HepG2 (cell line): Measurements from ENCODE around the gene PRPSAP1. TPM values are rescaled to one million over a fixed set of nuclear protein-coding genes. Genes with fewer than 3 reads are reported as not detected.
A peak's percentile ranks its signal among the peaks of the same experiment; 100 is the strongest.

Experiments
- ATF7 ChIP-seq, 2 experiments: fragments of 450-650 bp in 1 of 2; sonication (generic) in 1 of 2; formaldehyde crosslinking in 1 of 2; IDR thresholded peaks; 2 replicates each; pipeline versions ENCODE4 v1.4.0 to v1.6.1; 2016 to 2020; ENCODE audit warnings: antibody characterized with exemption in 1 of 2, mild to moderate bottlenecking in 1 of 2, missing genetic modification reagents in 1 of 2
- ATRX ChIP-seq: sonication (generic); formaldehyde crosslinking; IDR thresholded peaks from 2 replicates; pipeline ENCODE4 v1.4.0; 2020; ENCODE audit warnings: missing genetic modification reagents, borderline replicate concordance
- BHLHE40 ChIP-seq: IDR thresholded peaks from 2 replicates; pipeline ENCODE4 v1.6.1; 2011; ENCODE audit warnings: low read length, improper control_type of control experiment
- CC2D1A ChIP-seq: sonication (generic); formaldehyde crosslinking; IDR thresholded peaks from 2 replicates; pipeline ENCODE4 v1.8.1; 2023; ENCODE audit warnings: mild to moderate bottlenecking, missing genetic modification reagents
- ETV5 ChIP-seq: IDR thresholded peaks from 2 replicates; pipeline ENCODE4 v1.6.1; 2018; ENCODE audit warnings: missing biosample characterization, missing genetic modification reagents, inconsistent platforms, borderline replicate concordance
- FOXM1 ChIP-seq: sonication (generic); formaldehyde crosslinking; IDR thresholded peaks from 2 replicates; pipeline ENCODE4 v1.5.0; 2020; ENCODE audit warnings: missing genetic modification reagents
- GABPA ChIP-seq, 2 experiments: IDR thresholded peaks; 2 replicates each; pipeline ENCODE4 v1.6.1; 2011 to 2016; ENCODE audit warnings: low read depth in 2 of 2, low read length in 1 of 2, missing biosample characterization in 1 of 2, missing genetic modification characterization in 1 of 2
- MXI1 ChIP-seq: IDR thresholded peaks from 3 replicates; pipeline ENCODE4 v1.6.1; 2012; ENCODE audit warnings: low read depth, low read length, inconsistent platforms, borderline replicate concordance
- PRDM4 ChIP-seq: sonication (generic); formaldehyde crosslinking; IDR thresholded peaks from 2 replicates; pipeline ENCODE4 v1.9.0; 2021; ENCODE audit warnings: missing genetic modification reagents, borderline replicate concordance
- RBFOX2 ChIP-seq: fragments of 200-400 bp; formaldehyde crosslinking; IDR thresholded peaks from 2 replicates; pipeline ENCODE4 v1.6.1; 2017; ENCODE audit warnings: low read depth, mild to moderate bottlenecking, low read length
- RFX5 ChIP-seq: IDR thresholded peaks from 2 replicates; pipeline ENCODE4 v1.6.1; 2011; ENCODE audit warnings: low read depth, low read length, improper control_type of control experiment
- SIX1 ChIP-seq: sonication (generic); formaldehyde crosslinking; IDR thresholded peaks from 2 replicates; pipeline ENCODE4 v1.4.0; 2020; ENCODE audit warnings: missing genetic modification reagents, borderline replicate concordance
- SRSF4 ChIP-seq: fragments of 200-400 bp; formaldehyde crosslinking; IDR thresholded peaks from one replicate; pipeline ENCODE4 v1.6.1; 2018; ENCODE audit warnings: mild to moderate bottlenecking, low read depth, low read length, moderate library complexity; ENCODE audit not compliant: poor library complexity, severe bottlenecking
- SRSF9 ChIP-seq: fragments of 200-400 bp; formaldehyde crosslinking; IDR thresholded peaks from 2 replicates; pipeline ENCODE4 v1.6.1; 2018; ENCODE audit warnings: borderline replicate concordance, mild to moderate bottlenecking, low read depth, low read length; ENCODE audit not compliant: insufficient read depth, poor library complexity, severe bottlenecking
- ZNF235 ChIP-seq: sonication (generic); formaldehyde crosslinking; IDR thresholded peaks from 2 replicates; pipeline ENCODE4 v1.8.1; 2023; ENCODE audit warnings: mild to moderate bottlenecking, missing genetic modification reagents, borderline replicate concordance
- ZNF552 ChIP-seq: sonication (generic); formaldehyde crosslinking; IDR thresholded peaks from 2 replicates; pipeline ENCODE4 v1.9.0; 2022; ENCODE audit warnings: missing genetic modification reagents, mild to moderate bottlenecking, borderline replicate concordance
- ZNF563 ChIP-seq: sonication (generic); formaldehyde crosslinking; IDR thresholded peaks from 2 replicates; pipeline ENCODE4 v1.8.0; 2022; ENCODE audit warnings: mild to moderate bottlenecking, moderate library complexity, missing genetic modification reagents
- ZNF570 ChIP-seq: sonication (generic); formaldehyde crosslinking; IDR thresholded peaks from 2 replicates; pipeline ENCODE4 v1.4.0; 2020; ENCODE audit warnings: mild to moderate bottlenecking, missing genetic modification reagents, borderline replicate concordance
- polyA plus RNA-seq, 8 experiments: library from polyadenylated mRNA; depleted of rRNA in 3 of 8; stranded (reverse) in 7 of 8; unstranded in 1 of 8; fragments of >200 nt; fragmentation: Illumina TruSeq in 4 of 8; extraction: Trizol in 4 of 8; gene quantifications; 2 replicates each; pipeline versions ENCODE4 v1.2.1 to v1.2.3, GENCODE V29; 2011 to 2016; ENCODE audit warnings: low read depth in 4 of 8, missing spikeins in 1 of 8, mixed read lengths in 1 of 8; ENCODE audit not compliant: insufficient read depth in 1 of 8
- total RNA-seq, 5 experiments: library from RNA; depleted of rRNA; stranded (reverse); fragments of >200 nt; fragmentation: Illumina TruSeq; extraction: Trizol; gene quantifications; 2 replicates each; pipeline ENCODE4 v1.2.3, GENCODE V29; 2016; ENCODE audit warnings: low read depth in 1 of 5
- TF ChIP-seq, protein P1 (sequence below), 2 experiments: fragments of 450-650 bp in 1 of 2; sonication (generic) in 1 of 2; formaldehyde crosslinking; IDR thresholded peaks; 2 replicates each; pipeline versions ENCODE4 v1.5.0 to v1.8.0; 2020 to 2022; ENCODE audit warnings: mild to moderate bottlenecking in 1 of 2, missing genetic modification reagents in 1 of 2
- TF ChIP-seq, protein P2 (sequence below): sonication (generic); formaldehyde crosslinking; IDR thresholded peaks from 2 replicates; pipeline ENCODE4 v1.8.0; 2022; ENCODE audit warnings: mild to moderate bottlenecking, missing genetic modification reagents; ENCODE audit not compliant: insufficient replicate concordance
- TF ChIP-seq, protein P3 (sequence below): sonication (generic); formaldehyde crosslinking; IDR thresholded peaks from 2 replicates; pipeline ENCODE4 v1.5.1; 2020; ENCODE audit warnings: missing genetic modification reagents, mild to moderate bottlenecking, borderline replicate concordance
- TF ChIP-seq, protein P4 (sequence below): sonication (generic); formaldehyde crosslinking; IDR thresholded peaks from 2 replicates; pipeline ENCODE4 v1.4.0; 2020; ENCODE audit warnings: mild to moderate bottlenecking, missing genetic modification reagents

Gene PRPSAP1
- total and polyA plus RNA-seq, 2 of the 13 experiments (the other 11 are each of a cell fraction or from before 2014, with no cell fraction given): 91.1 to 314 TPM

- TF ChIP-seq FOXM1 (CRISPR knock-in tag) (peak; percentile 97), SIX1 (CRISPR knock-in tag) (no peak), RBFOX2 (peak; percentile 62), GABPA (IDR thresholded peaks at IDR 0.05; ENCODE audit: low read depth, low read length) (no peak), GABPA (CRISPR knock-in tag; IDR thresholded peaks at IDR 0.05; ENCODE audit: low read depth) (no peak), CC2D1A (CRISPR knock-in tag) (peak; percentile 98), ZNF235 (peak; percentile 79; the same call in 1 of the 2 replicates), ATRX (CRISPR knock-in tag) (no peak), PRDM4 (no peak), RFX5 (peak; percentile 75), SRSF9 (no peak), ZNF570 (no peak), ETV5 (CRISPR knock-in tag) (no peak), ATF7 (IDR thresholded peaks at IDR 0.05) (peak; percentile 21; the same call in 1 of the 2 replicates), ATF7 (CRISPR knock-in tag; IDR thresholded peaks at IDR 0.05) (no peak), ZNF563 (no peak), SRSF4 (no peak), MXI1 (peak; percentile 68; the same call in 1 of the 3 replicates), ZNF552 (CRISPR knock-in tag) (no peak), BHLHE40 (no peak)
- TF ChIP-seq, protein P1, sequence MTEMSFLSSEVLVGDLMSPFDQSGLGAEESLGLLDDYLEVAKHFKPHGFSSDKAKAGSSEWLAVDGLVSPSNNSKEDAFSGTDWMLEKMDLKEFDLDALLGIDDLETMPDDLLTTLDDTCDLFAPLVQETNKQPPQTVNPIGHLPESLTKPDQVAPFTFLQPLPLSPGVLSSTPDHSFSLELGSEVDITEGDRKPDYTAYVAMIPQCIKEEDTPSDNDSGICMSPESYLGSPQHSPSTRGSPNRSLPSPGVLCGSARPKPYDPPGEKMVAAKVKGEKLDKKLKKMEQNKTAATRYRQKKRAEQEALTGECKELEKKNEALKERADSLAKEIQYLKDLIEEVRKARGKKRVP (CRISPR knock-in tag; IDR thresholded peaks at IDR 0.05): peak in 1 of 2 experiments; percentile 54; a peak in 2 of 4 replicates
- TF ChIP-seq, protein P2, sequence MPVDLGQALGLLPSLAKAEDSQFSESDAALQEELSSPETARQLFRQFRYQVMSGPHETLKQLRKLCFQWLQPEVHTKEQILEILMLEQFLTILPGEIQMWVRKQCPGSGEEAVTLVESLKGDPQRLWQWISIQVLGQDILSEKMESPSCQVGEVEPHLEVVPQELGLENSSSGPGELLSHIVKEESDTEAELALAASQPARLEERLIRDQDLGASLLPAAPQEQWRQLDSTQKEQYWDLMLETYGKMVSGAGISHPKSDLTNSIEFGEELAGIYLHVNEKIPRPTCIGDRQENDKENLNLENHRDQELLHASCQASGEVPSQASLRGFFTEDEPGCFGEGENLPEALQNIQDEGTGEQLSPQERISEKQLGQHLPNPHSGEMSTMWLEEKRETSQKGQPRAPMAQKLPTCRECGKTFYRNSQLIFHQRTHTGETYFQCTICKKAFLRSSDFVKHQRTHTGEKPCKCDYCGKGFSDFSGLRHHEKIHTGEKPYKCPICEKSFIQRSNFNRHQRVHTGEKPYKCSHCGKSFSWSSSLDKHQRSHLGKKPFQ (CRISPR knock-in tag): no peak
- TF ChIP-seq, protein P3, sequence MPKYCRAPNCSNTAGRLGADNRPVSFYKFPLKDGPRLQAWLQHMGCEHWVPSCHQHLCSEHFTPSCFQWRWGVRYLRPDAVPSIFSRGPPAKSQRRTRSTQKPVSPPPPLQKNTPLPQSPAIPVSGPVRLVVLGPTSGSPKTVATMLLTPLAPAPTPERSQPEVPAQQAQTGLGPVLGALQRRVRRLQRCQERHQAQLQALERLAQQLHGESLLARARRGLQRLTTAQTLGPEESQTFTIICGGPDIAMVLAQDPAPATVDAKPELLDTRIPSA (CRISPR knock-in tag): no peak
- TF ChIP-seq, protein P4, sequence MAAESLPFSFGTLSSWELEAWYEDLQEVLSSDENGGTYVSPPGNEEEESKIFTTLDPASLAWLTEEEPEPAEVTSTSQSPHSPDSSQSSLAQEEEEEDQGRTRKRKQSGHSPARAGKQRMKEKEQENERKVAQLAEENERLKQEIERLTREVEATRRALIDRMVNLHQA: no peak
These were observed 88.7 kb downstream of the PRPSAP1 start, which contains the start of gene UBALD2 (continued) for GRCh38 chr17:76264755-76265623.
